OCI-LY3 (cell line): ENCODE measurements around the gene RABGGTB.

Experiments
- H2AFZ ChIP-seq: fragments of 200-600, 300-600 bp; shearing (Covaris generic); 2 replicates; pipeline ENCODE4 v1.6.0; 2014; ENCODE audit warnings: antibody characterized with exemption, low read depth, low read length
- H3K27ac ChIP-seq: fragments of 200-600, 300-600 bp; sonication (generic); 2 replicates; pipeline ENCODE4 v1.5.1; 2014; ENCODE audit warnings: mild to moderate bottlenecking, low read length, moderate library complexity, mixed read lengths
- H3K27me3 ChIP-seq: fragments of 200-600, 300-600 bp; sonication (generic); 2 replicates; pipeline ENCODE4 v1.6.1; 2014; ENCODE audit warnings: low read depth, low read length, mixed read lengths
- H3K36me3 ChIP-seq: fragments of 200-600, 300-600 bp; sonication (generic); replicated peaks from 2 replicates; pipeline ENCODE3; 2014; ENCODE audit warnings: low read depth, low read length, mixed read lengths
- H3K4me1 ChIP-seq: fragments of 300-600, 200-600 bp; sonication (generic); 2 replicates; pipeline ENCODE4 v1.6.1; 2014; ENCODE audit warnings: low read length, mixed read lengths
- H3K4me2 ChIP-seq: fragments of 200-600, 300-600 bp; sonication (generic); 2 replicates; pipeline ENCODE4 v1.6.1; 2014; ENCODE audit warnings: low read length, mixed read lengths
- H3K4me3 ChIP-seq: fragments of 300-600, 200-600 bp; sonication (generic); 2 replicates; pipeline ENCODE4 v1.5.1; 2014; ENCODE audit warnings: antibody characterized with exemption, mild to moderate bottlenecking, low read length, moderate library complexity
- H3K79me2 ChIP-seq: fragments of 300-600, 200-600 bp; shearing (Covaris generic); 2 replicates; pipeline ENCODE4 v1.6.1; 2014; ENCODE audit warnings: mild to moderate bottlenecking, low read length, mixed read lengths
- H3K9ac ChIP-seq: fragments of 300-600, 200-600 bp; shearing (Covaris generic); 2 replicates; pipeline ENCODE4 v1.6.0; 2014; ENCODE audit warnings: mild to moderate bottlenecking, low read length, moderate library complexity
- H3K9me3 ChIP-seq: fragments of 200-600, 300-600 bp; shearing (Covaris generic); 2 replicates; pipeline ENCODE4 v1.6.1; 2014; ENCODE audit warnings: low read length, mixed read lengths; ENCODE audit not compliant: insufficient read depth
- H4K20me1 ChIP-seq: fragments of 200-600, 300-600 bp; sonication (generic); 2 replicates; pipeline ENCODE4 v1.6.1; 2016; ENCODE audit warnings: low read length, mixed read lengths; ENCODE audit not compliant: insufficient read depth
- EZH2phosphoT487 ChIP-seq: fragments of 200-600 bp; shearing (Covaris generic); IDR thresholded peaks from 2 replicates; pipeline ENCODE4 v1.6.1; 2018; ENCODE audit warnings: antibody characterized with exemption, mixed run types, low read depth
- TF ChIP-seq, protein P1 (sequence below): fragments of 200-600, 300-600 bp; sonication (generic); IDR thresholded peaks from 2 replicates; pipeline ENCODE4 v1.5.1; 2014; ENCODE audit warnings: antibody characterized with exemption, low read length, low read depth

The RABGGTB gene

DNA sequence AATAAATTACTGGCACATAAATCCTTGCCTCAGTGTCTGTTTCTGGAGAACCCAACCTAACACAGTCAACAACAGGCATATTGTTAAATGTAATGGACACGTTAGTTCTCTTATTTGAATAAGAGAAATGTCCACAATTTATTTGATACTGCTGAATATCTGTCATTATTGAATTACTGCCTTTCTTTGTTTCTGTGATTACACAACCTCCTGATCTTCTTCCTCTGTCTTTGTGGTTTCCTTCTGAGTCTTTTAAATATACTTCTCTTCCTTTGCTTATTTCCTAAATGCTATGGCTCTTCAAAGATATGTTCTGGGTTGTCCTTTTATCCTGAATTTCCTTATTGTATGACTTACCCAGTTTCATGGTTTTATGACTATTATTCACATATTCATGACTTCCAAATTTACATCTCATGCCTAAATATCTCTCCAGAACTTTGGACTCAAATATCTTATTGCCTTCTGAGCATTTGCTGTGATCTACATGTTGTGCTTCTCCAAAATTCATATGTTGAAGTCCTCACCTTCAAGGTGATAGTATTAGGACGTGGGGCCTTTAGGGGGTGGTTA is 50.6 kb downstream of the RABGGTB start:
- Histone ChIP-seq H3K79me2 (no peaks in the 10 kb centered on the region), H2AFZ (no peak overlapping the region), H3K9ac (no peak overlapping the region), H3K4me1 (no peaks in the 10 kb centered on the region), H3K27me3 (no peaks in the 10 kb centered on the region), H3K4me2 (no peak overlapping the region), H3K36me3 (no peaks in the 10 kb centered on the region), H3K4me3 (no peak overlapping the region), H3K9me3 (no peaks in the 10 kb centered on the region), H4K20me1 (no peaks in the 10 kb centered on the region), H3K27ac (no peak overlapping the region)
- TF ChIP-seq, protein P1, sequence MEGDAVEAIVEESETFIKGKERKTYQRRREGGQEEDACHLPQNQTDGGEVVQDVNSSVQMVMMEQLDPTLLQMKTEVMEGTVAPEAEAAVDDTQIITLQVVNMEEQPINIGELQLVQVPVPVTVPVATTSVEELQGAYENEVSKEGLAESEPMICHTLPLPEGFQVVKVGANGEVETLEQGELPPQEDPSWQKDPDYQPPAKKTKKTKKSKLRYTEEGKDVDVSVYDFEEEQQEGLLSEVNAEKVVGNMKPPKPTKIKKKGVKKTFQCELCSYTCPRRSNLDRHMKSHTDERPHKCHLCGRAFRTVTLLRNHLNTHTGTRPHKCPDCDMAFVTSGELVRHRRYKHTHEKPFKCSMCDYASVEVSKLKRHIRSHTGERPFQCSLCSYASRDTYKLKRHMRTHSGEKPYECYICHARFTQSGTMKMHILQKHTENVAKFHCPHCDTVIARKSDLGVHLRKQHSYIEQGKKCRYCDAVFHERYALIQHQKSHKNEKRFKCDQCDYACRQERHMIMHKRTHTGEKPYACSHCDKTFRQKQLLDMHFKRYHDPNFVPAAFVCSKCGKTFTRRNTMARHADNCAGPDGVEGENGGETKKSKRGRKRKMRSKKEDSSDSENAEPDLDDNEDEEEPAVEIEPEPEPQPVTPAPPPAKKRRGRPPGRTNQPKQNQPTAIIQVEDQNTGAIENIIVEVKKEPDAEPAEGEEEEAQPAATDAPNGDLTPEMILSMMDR = no peak

DNA sequence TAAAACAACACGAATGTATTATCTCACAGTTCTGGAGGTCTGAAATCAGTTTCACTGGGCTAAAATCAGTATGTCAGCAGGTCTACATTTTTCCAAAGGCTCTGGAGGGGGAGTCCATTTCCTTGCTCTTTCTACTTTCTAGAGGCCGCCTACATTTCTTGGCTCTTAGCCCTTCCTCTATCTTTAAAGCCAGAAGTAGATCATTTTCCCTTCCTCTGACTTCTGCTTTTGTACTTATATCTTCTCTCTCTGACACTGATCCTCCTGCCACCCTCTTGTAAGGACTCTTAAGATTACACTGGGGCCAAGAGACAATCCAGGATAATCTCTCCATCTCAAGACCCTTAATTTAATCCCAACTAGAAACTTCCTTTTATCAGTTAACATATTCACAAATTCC is 52.0 kb downstream of the RABGGTB start:
- H3K79me2 ChIP-seq = no peaks in the 10 kb centered on the region
- H3K4me1 ChIP-seq = no peaks in the 10 kb centered on the region
- H3K4me3 ChIP-seq = no peak overlapping the region
- H3K27me3 ChIP-seq = no peaks in the 10 kb centered on the region
- H4K20me1 ChIP-seq = no peaks in the 10 kb centered on the region
- no peaks in the 10 kb centered on the region for H3K9me3 ChIP-seq
- H2AFZ ChIP-seq = no peak overlapping the region
- TF ChIP-seq, protein P1 = no peak
- TF ChIP-seq EZH2phosphoT487 = no peak
- no peak overlapping the region for H3K4me2 ChIP-seq
- no peak overlapping the region for H3K27ac ChIP-seq
- no peak overlapping the region for H3K9ac ChIP-seq
- H3K36me3 ChIP-seq = no peaks in the 10 kb centered on the region

DNA sequence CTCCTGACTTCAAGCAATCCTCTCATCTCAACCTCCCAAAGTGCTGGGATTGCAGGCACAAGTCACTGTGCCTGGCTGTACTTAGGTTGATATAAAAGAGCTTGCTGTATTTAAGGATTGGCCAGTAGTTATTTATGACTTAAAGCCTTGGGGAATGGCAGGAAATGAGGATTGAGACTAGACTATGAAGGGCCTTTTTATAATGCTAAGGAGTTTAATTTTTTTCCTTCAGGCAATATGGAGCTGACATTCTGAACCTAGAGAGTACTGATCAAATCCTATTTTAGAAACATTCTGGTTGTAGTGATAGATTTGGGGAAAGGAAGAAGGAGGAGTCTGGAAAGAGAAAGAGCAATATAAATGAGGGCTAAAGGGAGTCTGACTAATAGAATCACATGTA is 55.4 kb downstream of the RABGGTB start:
- no peak overlapping the region for H3K27ac ChIP-seq
- H2AFZ ChIP-seq = no peak overlapping the region
- no peaks in the 10 kb centered on the region for H3K4me1 ChIP-seq
- no peak overlapping the region for H3K4me3 ChIP-seq
- no peak overlapping the region for H3K4me2 ChIP-seq
- TF ChIP-seq, protein P1 = no peak
- TF ChIP-seq EZH2phosphoT487 = no peak
- no peaks in the 10 kb centered on the region for H3K27me3 ChIP-seq
- H3K9me3 ChIP-seq = no peaks in the 10 kb centered on the region
- no peaks in the 10 kb centered on the region for H4K20me1 ChIP-seq
- no peaks in the 10 kb centered on the region for H3K36me3 ChIP-seq
- no peak overlapping the region for H3K9ac ChIP-seq
- no peaks in the 10 kb centered on the region for H3K79me2 ChIP-seq
